Measurements from ENCODE around the gene CHST11.

Gene CHST11

DNA sequence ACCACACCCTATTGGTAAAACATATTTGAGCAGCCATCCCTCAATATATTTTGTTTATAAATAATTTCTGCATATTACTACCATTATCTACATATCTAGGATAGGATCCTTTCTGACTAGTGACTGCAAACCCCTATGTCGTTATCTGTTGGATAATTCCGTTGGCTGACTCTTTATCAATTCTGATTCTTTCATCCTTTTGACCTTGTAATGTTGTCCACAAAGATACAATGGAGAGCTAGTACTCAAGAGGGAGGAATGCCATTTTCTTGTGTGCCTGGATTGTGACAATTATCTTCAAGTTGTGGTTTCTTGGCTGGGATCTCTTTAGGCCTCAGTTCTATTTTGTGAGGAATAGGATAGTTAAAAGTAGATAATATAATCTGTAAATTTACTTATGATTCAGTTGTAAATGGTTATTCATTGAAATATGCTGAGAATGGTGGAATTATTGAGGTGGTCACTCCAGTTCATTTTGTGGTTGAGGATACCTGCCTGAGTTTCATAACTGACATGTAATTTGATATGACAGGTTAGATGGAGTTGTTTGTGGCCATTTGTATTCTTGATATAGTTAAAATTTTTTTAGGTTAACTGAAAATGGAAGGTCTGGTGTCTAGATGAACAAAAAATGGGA is 10.1 kb downstream of the CHST11 start:
- no peak for TF ChIP-seq ZFX (IDR thresholded peaks at IDR 0.05; ENCODE audit: borderline replicate concordance)
- no peak overlapping the region for H3K27ac ChIP-seq

DNA sequence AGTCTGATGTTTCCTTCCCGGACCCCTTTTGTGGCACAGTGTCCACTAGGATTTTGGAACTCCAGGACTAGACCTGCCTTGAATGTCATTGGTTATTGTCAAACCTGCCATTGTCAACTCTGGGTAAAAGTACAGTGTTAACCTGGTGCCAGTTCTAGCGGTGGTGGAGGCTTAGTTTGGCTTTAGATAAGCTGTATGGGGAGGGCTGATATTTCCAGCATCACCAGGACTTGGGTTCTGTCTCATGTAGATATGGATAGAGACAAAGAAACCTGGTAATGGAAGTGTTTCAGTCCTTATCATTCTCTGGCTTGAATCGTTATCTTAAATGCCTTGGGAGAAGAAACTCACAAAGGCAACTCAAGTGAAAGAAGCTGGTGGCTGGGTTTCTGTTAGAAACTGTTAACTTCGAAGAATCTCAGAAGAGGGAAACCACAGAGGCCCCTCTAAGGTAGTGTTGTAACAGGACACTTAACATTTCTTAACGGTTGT is 10.6 kb downstream of the CHST11 start:
- TF ChIP-seq, protein P1, sequence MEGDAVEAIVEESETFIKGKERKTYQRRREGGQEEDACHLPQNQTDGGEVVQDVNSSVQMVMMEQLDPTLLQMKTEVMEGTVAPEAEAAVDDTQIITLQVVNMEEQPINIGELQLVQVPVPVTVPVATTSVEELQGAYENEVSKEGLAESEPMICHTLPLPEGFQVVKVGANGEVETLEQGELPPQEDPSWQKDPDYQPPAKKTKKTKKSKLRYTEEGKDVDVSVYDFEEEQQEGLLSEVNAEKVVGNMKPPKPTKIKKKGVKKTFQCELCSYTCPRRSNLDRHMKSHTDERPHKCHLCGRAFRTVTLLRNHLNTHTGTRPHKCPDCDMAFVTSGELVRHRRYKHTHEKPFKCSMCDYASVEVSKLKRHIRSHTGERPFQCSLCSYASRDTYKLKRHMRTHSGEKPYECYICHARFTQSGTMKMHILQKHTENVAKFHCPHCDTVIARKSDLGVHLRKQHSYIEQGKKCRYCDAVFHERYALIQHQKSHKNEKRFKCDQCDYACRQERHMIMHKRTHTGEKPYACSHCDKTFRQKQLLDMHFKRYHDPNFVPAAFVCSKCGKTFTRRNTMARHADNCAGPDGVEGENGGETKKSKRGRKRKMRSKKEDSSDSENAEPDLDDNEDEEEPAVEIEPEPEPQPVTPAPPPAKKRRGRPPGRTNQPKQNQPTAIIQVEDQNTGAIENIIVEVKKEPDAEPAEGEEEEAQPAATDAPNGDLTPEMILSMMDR (IDR thresholded peaks at IDR 0.05) = no peak
- no peak for TF ChIP-seq ZFX (IDR thresholded peaks at IDR 0.05; ENCODE audit: borderline replicate concordance)
- no peak overlapping the region for H3K27ac ChIP-seq

DNA sequence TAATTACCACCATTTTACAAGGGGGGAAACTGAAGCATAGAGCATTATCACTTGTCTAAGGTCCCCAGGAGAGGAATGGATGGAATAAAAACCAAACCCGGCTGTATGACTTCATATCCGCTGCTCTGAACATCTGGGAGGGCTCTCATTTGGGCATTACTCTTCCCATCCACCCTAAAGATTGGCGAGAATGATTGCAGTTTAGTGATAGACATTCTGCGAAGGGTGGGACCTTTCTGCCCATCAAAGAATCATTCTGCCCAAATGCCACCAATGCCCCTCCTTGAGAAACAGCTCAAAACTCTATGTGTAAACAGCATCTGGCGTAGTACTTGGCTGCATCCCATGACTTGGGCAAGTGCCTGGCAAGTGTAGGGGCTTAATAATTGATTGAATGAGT is 11.6 kb downstream of the CHST11 start:
- no peak overlapping the region for H3K27ac ChIP-seq
- TF ChIP-seq, protein P1 (IDR thresholded peaks at IDR 0.05) = no peak
- no peak for TF ChIP-seq ZFX (IDR thresholded peaks at IDR 0.05; ENCODE audit: borderline replicate concordance)

DNA sequence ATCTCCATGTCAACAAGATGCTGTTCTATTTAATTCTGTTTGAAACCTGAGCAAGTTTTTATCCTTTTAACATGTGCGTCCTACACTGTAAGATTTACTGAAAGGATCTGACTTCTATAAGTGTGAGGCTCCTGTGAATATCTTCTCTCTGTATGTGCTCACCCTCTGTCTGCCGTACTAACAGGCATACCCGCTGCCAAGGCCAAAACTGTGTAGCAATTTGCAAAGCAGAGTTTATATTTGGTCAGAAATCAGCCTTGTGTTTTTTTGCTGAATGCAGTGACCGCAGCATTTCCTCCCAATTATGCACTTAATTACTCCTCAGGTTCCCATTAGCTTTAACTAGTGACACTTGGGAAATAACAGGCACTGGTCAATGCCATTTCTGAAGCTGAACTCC is 12.3 kb downstream of the CHST11 start:
- no peak overlapping the region for H3K27ac ChIP-seq
- no peak for TF ChIP-seq ZFX (IDR thresholded peaks at IDR 0.05; ENCODE audit: borderline replicate concordance)
- TF ChIP-seq, protein P1 (IDR thresholded peaks at IDR 0.05) = no peak

DNA sequence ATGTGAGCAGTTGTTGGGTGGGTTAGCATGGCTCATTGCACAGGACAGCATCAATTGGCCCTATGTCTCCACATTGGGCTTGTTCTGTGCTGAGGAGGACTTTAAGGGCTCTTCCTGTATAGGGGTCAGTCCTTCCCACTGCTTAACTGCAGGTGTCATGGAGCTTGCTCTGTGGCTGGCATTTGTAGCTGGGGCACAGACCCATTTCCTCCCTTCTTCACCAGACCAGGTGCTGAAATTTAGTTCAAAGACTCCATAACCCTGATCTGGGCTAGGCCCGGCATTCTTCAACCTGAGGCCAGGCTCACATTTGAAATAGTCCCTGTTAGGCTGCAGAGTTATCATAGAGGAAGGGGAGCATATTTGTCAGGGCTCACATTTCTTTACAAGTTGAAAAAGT is 12.8 kb downstream of the CHST11 start:
- no peak for TF ChIP-seq ZFX (IDR thresholded peaks at IDR 0.05; ENCODE audit: borderline replicate concordance)
- TF ChIP-seq, protein P1 (IDR thresholded peaks at IDR 0.05) = no peak
- no peak overlapping the region for H3K27ac ChIP-seq

DNA sequence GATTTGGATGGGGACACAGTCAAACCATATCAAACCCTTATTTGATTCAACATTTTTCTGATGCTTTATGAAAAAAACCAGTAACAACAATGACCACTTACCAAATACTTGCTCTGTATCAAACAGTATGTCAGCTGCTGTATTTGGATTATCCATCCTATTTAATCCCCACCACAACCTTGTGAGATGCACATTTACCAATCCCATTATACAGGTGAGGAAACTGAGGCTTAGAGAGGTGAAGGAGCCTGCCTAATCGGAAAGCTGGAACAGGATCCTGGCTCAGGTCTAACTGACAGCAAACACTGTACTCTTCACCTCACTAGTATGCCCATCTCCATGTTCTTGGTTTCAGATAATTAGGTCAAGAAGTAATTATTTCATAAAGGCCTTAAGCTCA is 13.8 kb downstream of the CHST11 start:
- TF ChIP-seq, protein P1 (IDR thresholded peaks at IDR 0.05) = no peak
- no peak for TF ChIP-seq ZFX (IDR thresholded peaks at IDR 0.05; ENCODE audit: borderline replicate concordance)
- H3K27ac ChIP-seq = no peak overlapping the region

DNA sequence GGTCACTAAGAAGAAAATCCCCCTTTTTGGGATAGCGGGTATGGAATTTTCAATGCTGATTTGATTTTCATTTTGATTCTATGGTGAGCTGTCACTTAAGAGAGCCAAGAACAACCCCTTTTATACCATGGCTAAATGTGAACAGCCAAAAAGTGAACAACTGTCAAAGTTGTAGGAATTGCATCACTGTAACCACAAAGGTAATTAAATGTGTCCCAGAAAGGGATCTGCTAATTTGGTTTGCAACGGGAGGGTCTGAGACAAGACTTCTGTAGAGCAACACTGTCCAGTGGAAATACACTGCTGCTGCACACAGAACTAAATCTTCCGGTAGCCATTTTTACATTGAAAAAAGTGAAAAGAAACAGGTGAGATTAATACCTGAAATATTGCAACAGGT is 14.6 kb downstream of the CHST11 start:
- no peak for TF ChIP-seq ZFX (IDR thresholded peaks at IDR 0.05; ENCODE audit: borderline replicate concordance)
- TF ChIP-seq, protein P1 (IDR thresholded peaks at IDR 0.05) = no peak

DNA sequence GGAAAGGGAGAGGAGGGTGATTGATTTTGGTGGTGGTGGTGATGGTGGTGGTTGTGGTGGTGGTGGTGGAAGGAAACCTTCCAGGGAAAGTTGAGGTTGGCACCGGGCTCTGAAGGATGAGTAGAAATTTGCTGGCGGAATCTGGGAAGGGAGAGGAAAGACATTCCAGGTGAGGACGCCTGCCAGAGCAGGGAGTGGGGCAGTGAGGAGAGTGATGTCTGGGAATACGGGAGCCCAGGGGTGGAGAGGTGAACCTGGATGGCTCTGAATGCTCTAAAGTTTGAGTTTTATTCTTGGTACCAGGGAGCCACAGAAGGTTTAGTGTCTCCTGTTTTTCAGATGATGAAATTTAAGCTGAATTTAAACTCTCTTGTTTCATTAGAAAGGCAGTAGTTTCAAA is 16.0 kb downstream of the CHST11 start:
- TF ChIP-seq ZFX (IDR thresholded peaks at IDR 0.05; ENCODE audit: borderline replicate concordance) = no peak
- TF ChIP-seq, protein P1 (IDR thresholded peaks at IDR 0.05) = no peak
- H3K27ac ChIP-seq = no peak overlapping the region

More for the DNA sequence above, 14.6 kb downstream of the CHST11 start:
- no peak overlapping the region for H3K27ac ChIP-seq

All from 22Rv1 (cell line).